ENCODE data around the gene AMIGO2. TPM values are rescaled to one million over a fixed set of nuclear protein-coding genes. Genes with fewer than 3 reads are reported as not detected.
"Not testable (repeated sequence)": the region's sequence is repeated elsewhere in the genome, so short reads cannot be mapped to it uniquely, and the experiment has no call there.

Gene AMIGO2
- total RNA-seq, 2 experiments from 2014 or later = 6.6 to 7.1 TPM

DNA sequence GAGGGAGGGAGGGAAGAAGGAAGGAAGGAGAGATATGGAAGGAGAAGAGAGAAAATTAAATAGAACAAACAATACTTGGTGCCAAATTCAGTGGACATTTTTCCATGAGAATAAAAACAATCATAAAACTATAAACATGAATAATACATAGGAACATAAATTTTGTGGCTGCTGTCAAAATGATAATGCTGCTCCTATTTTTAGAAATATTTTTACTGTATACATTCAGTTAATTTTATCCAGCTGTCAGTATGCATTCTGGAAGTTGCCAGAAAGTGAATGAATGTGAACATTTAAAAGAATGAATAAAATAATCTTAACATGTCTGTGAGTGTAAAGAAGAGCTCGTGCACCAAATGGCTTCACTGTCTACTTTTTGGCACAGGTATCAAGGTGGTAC lies 14.2 kb downstream of the AMIGO2 start:
- H3K36me3 Mint-ChIP-seq (ENCODE audit: low read depth) = peaks cover 2% of the 10 kb centered on the region
- H3K4me3 Mint-ChIP-seq = no peak overlapping the region
- no peaks in the 10 kb centered on the region for H3K27me3 Mint-ChIP-seq
- H3K4me1 Mint-ChIP-seq = peaks cover 3% of the 10 kb centered on the region
- DNase-seq = no peak
- CTCF ChIA-PET = no interaction called here
- POLR2A ChIA-PET = no interaction called here
- peaks cover 6% of the 10 kb centered on the region for H3K9me3 Mint-ChIP-seq
- H3K27ac Mint-ChIP-seq = no peak overlapping the region

DNA sequence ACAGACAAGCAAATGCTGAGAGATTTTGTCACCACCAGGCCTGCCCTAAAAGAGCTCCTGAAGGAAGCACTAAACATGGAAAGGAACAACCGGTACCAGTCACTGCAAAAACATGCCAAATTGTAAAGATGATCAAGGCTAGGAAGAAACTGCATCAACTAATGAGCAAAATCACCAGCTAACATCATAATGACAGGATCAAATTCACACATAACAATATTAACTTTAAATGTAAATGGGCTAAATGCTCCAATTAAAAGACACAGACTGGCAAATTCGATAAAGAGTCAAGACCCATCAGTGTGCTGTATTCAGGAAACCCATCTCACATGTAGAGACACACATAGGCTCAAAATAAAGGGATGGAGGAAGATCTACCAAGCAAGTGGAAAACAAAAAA lies 21.1 kb downstream of the AMIGO2 start:
- H3K4me1 Mint-ChIP-seq; H3K27me3 Mint-ChIP-seq; CTCF ChIA-PET; H3K27ac Mint-ChIP-seq; POLR2A ChIA-PET; H3K36me3 Mint-ChIP-seq (ENCODE audit: low read depth); H3K9me3 Mint-ChIP-seq; DNase-seq; H3K4me3 Mint-ChIP-seq: not testable (repeated sequence)

DNA sequence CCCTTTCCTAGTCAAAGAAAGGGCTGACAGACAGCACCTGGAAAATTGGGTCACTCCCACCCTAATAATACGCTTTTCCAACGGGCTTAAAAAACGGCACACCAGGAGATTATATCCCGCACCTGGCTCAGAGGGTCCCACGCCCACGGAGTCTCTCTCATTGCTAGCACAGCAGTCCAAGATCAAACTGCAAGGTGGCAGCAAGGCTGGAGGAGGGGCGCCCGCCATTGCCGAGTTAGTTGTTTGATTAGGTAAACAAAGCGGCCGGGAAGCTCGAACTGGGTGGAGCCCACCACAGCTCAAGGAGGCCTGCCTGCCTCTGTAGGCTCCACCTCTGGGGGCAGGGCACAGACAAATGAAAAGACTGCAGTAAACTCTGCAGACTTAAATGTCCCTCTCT lies 22.8 kb downstream of the AMIGO2 start:
- DNase-seq; H3K4me3 Mint-ChIP-seq; H3K27me3 Mint-ChIP-seq; H3K4me1 Mint-ChIP-seq; POLR2A ChIA-PET; H3K9me3 Mint-ChIP-seq; CTCF ChIA-PET; H3K27ac Mint-ChIP-seq; H3K36me3 Mint-ChIP-seq (ENCODE audit: low read depth): not testable (repeated sequence)

DNA sequence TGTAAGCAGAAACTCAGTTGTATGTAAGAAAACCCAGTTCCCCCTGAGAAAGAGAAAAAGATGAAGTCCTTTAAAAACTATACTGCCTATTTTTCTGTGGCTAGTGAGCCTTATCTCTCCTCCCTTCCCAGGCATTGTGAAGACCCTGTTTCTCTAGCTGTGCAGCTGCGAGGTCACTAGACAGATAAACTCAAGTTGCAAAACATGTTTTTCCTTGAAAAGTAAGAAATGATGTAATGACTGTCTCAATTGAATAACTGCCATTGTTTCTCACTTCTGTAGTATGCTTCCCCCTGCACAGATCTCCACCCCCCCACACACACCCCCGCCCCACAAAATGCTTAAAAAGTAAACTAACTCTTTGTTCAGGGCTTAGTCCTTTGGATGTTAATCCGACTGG lies 23.9 kb downstream of the AMIGO2 start:
- H3K4me3 Mint-ChIP-seq; POLR2A ChIA-PET; DNase-seq; H3K27ac Mint-ChIP-seq; H3K36me3 Mint-ChIP-seq (ENCODE audit: low read depth); H3K4me1 Mint-ChIP-seq; H3K27me3 Mint-ChIP-seq: not testable (repeated sequence)
- CTCF ChIA-PET = interaction anchor here (0.8 kb wide), 1 partner anchor 14 kb away, joined by 3 read pairs; no protein-coding TSS in a partner anchor
- H3K9me3 Mint-ChIP-seq = peaks cover 16% of the 10 kb centered on the region

DNA sequence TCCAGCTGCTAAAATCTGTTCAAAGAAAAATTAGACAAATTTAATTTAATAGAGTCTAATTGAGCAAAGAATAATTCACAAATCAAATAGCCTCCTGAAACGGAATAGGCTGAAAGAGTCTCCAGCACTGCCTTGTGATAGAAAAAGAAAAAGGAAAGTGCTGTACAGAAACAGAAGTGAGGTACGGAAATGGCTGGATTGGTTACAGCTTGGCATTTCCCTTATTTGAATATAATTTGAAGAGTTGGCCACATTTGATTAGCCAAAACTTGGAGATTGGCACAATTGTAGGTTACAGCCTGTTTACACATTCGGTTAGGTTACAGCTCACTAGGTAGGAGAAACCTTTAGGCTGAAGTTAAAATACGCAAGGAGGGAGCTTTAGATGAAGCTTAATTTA lies 25.1 kb downstream of the AMIGO2 start:
- H3K27me3 Mint-ChIP-seq = peaks cover 4% of the 10 kb centered on the region
- no peaks in the 10 kb centered on the region for H3K4me1 Mint-ChIP-seq
- DNase-seq = no peak
- peaks cover 18% of the 10 kb centered on the region for H3K9me3 Mint-ChIP-seq
- POLR2A ChIA-PET = no interaction called here
- CTCF ChIA-PET = no interaction called here
- H3K4me3 Mint-ChIP-seq = no peak overlapping the region
- peaks cover 6% of the 10 kb centered on the region for H3K36me3 Mint-ChIP-seq (ENCODE audit: low read depth)
- H3K27ac Mint-ChIP-seq = no peak overlapping the region

DNA sequence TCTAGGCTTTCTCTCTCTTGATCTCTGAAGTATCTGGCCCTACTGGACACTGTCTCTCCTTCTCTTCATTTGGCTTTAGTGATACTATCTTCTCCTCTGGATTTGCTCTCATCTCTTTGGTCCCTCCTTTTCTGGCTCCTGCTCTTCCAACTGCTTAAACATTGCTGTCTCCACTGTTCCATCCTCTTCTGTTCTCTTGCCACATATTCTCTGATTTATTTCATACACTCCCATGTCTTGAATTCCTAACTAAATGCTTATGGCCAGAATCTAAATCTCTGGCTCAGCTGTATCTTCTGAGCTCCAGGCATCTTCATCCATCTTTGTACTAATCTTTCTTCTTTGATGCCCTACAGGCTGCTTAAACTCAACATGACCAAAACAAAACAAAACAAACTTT lies 25.8 kb downstream of the AMIGO2 start:
- H3K27me3 Mint-ChIP-seq = no peaks in the 10 kb centered on the region
- CTCF ChIA-PET = interaction anchor here (1.2 kb wide), 1 partner anchor 11 kb away, joined by 4 read pairs; no protein-coding TSS in a partner anchor
- POLR2A ChIA-PET = no interaction called here

DNA sequence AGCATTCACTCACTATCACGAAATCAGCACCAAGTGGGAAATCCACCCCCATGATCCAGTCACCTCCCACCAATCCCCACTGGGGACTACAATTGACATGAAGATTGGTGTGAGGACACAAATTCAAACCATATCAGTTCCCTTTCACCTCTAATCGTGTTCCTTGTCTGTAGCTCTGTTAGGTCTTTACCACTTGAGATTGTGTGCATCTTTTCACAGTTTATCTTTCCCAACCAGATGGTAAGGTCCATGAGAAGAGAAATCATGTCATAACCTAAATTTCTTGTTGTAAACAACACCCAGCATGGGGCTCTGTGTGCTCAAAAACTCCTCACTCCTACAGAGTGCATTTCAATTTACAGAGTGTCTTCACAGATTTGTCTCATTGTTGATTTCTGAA lies 27.5 kb downstream of the AMIGO2 start:
- Mint-ChIP-seq H3K4me1 (no peaks in the 10 kb centered on the region), H3K9me3 (peaks cover 18% of the 10 kb centered on the region), H3K27ac (no peak overlapping the region), H3K36me3 (ENCODE audit: low read depth) (peaks cover 6% of the 10 kb centered on the region), H3K4me3 (no peak overlapping the region), H3K27me3 (no peaks in the 10 kb centered on the region)
- CTCF ChIA-PET = interaction anchor here (0.6 to 1.2 kb wide), 2 partner anchors 17 to 389 kb away, joined by 3 to 5 read pairs; no protein-coding TSS in a partner anchor
- POLR2A ChIA-PET = no interaction called here
- no peak for DNase-seq

More for the DNA sequence above, 25.8 kb downstream of the AMIGO2 start:
- H3K27ac Mint-ChIP-seq = no peak overlapping the region
- H3K4me3 Mint-ChIP-seq = no peak overlapping the region
- no peak for DNase-seq
- peaks cover 18% of the 10 kb centered on the region for H3K9me3 Mint-ChIP-seq
- H3K4me1 Mint-ChIP-seq = no peaks in the 10 kb centered on the region
- H3K36me3 Mint-ChIP-seq (ENCODE audit: low read depth) = peaks cover 6% of the 10 kb centered on the region

DNA sequence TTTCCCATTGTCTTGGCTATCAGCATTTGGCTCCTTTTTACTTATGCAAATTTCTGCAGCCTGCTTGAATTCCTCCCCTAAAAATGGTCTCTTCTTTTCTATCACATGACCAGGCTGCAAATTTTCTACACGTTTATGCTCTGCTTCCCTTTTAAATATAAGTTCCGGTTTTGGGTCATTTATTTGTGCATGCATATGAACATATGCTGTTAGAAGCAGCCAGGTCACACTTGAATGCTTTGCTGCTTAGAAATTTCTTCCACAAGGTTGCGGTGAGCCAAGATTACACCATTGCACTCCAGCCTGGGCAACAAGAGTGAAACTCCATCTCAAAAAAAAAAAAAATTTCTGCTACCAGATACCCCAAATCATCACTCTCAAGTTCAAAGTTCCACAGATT lies 28.5 kb downstream of the AMIGO2 start:
- H3K27ac Mint-ChIP-seq; H3K4me1 Mint-ChIP-seq; H3K36me3 Mint-ChIP-seq (ENCODE audit: low read depth); H3K4me3 Mint-ChIP-seq; POLR2A ChIA-PET; CTCF ChIA-PET; H3K27me3 Mint-ChIP-seq; DNase-seq: not testable (repeated sequence)
- peaks cover 15% of the 10 kb centered on the region for H3K9me3 Mint-ChIP-seq

DNA sequence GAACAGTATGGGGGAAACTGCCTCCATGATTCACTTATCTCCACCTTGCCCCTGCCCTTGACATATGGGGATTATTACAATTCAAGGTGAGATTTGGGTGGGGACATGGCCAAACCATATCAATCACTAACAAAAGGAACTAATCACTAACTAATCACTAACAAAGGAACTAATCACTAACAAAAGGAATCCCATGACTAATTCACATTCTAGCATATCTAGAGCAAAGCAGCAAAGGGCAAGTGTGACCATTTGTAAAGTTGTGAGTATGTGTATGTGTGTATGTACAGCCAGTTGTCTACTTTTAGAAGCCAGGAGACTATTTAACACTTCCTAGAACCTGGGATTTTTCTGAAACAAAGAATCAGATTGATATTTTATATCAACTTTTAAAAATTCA lies 31.2 kb downstream of the AMIGO2 start:
- DNase-seq = no peak
- peaks cover 7% of the 10 kb centered on the region for H3K27me3 Mint-ChIP-seq
- H3K4me3 Mint-ChIP-seq = no peak overlapping the region
- H3K9me3 Mint-ChIP-seq = peaks cover 15% of the 10 kb centered on the region
- ChIA-PET POLR2A (no interaction called here), CTCF (no interaction called here)
- H3K36me3 Mint-ChIP-seq (ENCODE audit: low read depth) = peaks cover 6% of the 10 kb centered on the region
- no peaks in the 10 kb centered on the region for H3K4me1 Mint-ChIP-seq
- no peak overlapping the region for H3K27ac Mint-ChIP-seq

DNA sequence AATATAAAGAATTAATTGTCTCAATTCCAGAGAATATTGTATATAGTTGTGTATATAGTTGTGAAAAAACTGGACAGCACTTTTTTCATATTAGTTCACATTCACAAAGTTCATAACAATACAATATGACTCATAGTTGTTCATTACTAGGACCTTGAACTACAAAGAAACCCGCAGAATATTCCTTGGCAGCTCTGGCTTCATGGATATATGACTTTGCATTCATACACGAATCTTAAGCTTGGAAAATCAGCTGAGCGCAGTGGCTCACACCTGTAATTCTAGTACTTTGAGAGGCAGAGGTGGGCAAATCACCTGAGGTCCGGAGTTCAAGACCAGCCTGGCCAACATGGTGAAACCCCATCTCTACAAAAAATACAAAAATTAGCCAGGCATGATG lies 38.4 kb downstream of the AMIGO2 start:
- H3K9me3 Mint-ChIP-seq = no peaks in the 10 kb centered on the region
- ChIA-PET POLR2A (no interaction called here), CTCF (interaction anchor here (2.6 kb wide), 1 partner anchor 8 kb away, joined by 11 read pairs; no protein-coding TSS in a partner anchor)
- no peak overlapping the region for H3K27ac Mint-ChIP-seq
- no peak overlapping the region for H3K4me3 Mint-ChIP-seq
- H3K27me3 Mint-ChIP-seq = peaks cover 11% of the 10 kb centered on the region
- H3K4me1 Mint-ChIP-seq = no peaks in the 10 kb centered on the region
- no peak for DNase-seq
- no peaks in the 10 kb centered on the region for H3K36me3 Mint-ChIP-seq (ENCODE audit: low read depth)

DNA sequence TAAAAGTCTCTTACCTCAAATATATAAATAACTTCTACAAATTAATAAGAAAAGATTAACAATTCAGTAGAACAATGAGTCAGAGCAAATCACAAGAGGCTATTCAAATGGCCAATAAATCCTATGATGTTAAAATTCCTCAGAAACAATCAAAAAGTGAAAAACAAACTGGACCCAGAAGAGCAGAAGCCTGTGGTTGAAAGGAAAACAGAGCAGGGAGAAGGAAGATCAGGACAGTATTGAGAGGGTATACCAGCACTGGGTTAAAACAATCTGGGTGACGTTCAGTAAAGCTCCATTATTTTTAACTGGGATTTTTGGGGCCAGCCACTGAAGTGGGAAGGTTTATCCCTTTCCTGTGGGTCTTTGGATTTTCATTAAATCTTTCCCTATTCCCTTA lies 40.0 kb downstream of the AMIGO2 start:
- Mint-ChIP-seq H3K4me1 (no peaks in the 10 kb centered on the region), H3K27ac (no peak overlapping the region), H3K9me3 (no peaks in the 10 kb centered on the region), H3K36me3 (ENCODE audit: low read depth) (no peaks in the 10 kb centered on the region), H3K27me3 (peaks cover 5% of the 10 kb centered on the region), H3K4me3 (no peak overlapping the region)
- ChIA-PET CTCF (no interaction called here), POLR2A (no interaction called here)
- no peak for DNase-seq

DNA sequence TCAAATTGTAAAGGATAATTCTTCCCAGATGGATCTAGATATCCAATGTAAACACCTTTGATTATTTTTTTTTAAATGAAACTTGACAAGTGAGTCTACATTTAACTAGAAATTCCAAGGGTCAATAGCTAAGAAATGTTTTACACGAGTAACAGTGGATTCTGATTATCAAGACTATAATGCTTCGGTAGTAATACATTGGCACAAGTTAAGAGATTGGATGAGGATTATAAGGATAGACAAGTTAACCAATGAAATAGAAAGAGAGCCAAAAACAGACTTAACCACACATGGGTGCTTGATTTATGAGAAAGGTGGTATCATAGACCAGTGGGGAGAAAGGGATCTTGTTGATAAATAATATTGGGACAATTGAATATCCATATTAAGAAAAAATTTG lies 40.7 kb downstream of the AMIGO2 start:
- Mint-ChIP-seq H3K36me3 (ENCODE audit: low read depth) (no peaks in the 10 kb centered on the region), H3K4me1 (no peaks in the 10 kb centered on the region), H3K4me3 (no peak overlapping the region), H3K27me3 (peaks cover 5% of the 10 kb centered on the region), H3K9me3 (no peaks in the 10 kb centered on the region), H3K27ac (no peak overlapping the region)
- CTCF ChIA-PET = no interaction called here
- no peak for DNase-seq
- POLR2A ChIA-PET = no interaction called here

DNA sequence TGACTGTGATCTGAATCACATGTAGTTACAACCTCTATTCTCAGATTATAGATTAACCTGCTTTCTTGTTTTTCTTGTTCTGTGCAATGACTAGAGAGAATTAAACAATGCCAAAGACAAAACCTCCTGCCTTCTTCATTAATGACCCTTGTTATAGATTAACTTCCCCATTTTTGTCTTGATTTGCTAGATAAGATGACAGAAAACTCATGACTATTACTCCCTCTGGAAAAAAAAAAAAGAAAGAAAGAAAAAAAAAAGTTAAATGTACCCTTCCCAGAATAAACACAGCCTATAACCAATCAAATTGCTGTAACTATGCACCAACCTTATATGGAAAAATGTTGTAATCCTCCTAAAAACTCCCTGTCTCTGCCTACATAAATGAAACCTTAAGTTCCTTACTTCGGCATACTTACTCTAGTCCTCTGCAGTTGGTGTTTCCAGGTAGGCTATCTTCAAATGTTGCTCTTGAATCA lies 41.5 kb downstream of the AMIGO2 start:
- Mint-ChIP-seq H3K4me3 (no peak overlapping the region), H3K27ac (no peak overlapping the region), H3K27me3 (peaks cover 3% of the 10 kb centered on the region), H3K9me3 (no peaks in the 10 kb centered on the region), H3K4me1 (no peaks in the 10 kb centered on the region), H3K36me3 (ENCODE audit: low read depth) (no peaks in the 10 kb centered on the region)
- ChIA-PET CTCF (interaction anchor here (1.0 kb wide), 1 partner anchor 268 kb away, joined by 3 read pairs; no protein-coding TSS in a partner anchor), POLR2A (no interaction called here)
- no peak for DNase-seq

DNA sequence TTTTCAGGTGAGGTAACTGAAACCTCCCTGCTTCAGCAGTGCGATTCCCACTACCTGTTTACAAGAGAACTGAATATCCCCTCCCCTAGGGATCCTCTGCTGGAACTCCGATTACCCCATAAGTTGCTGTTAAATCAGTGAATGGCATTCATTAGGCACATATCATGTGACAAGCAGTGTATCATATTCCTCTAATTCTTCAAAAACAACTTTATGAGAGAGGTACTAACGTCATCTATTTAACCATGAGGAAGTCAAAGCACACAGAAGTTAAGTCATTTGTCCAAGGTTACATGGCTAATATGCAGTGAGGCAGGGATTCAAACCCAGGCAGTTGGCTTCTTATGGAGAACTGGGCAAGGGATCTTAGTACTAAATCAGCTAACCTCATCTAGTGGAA lies 44.3 kb downstream of the AMIGO2 start:
- Mint-ChIP-seq H3K27ac (no peak overlapping the region), H3K27me3 (peaks cover 1% of the 10 kb centered on the region), H3K9me3 (no peaks in the 10 kb centered on the region), H3K4me1 (peaks cover 6% of the 10 kb centered on the region), H3K36me3 (ENCODE audit: low read depth) (no peaks in the 10 kb centered on the region), H3K4me3 (no peak overlapping the region)
- ChIA-PET POLR2A (no interaction called here), CTCF (interaction anchor here (1.0 to 1.1 kb wide), 2 partner anchors 14 to 361 kb away, joined by 3 to 4 read pairs; no protein-coding TSS in a partner anchor)
- no peak for DNase-seq

Data from activated CD4-positive, alpha-beta memory T cell treated with anti-CD3 and anti-CD28 coated beads, Interleukin-2, amount 10 ng/mL, durations not matched to agents 7 days and 5 days (primary cell).